ENCODE data around the gene CAMKK2. TPM values are rescaled to one million over a fixed set of nuclear protein-coding genes. Genes with fewer than 3 reads are reported as not detected.

Gene CAMKK2
- total and polyA plus RNA-seq, 2 of the 13 experiments (the other 11 are each of a cell fraction or from before 2014, with no cell fraction given): 18.8 to 20.0 TPM

- 98% methylated on average over 11 of the region's 11 CpGs for WGBS (ENCODE audit: low lambda C conversion rate)
Observed at GRCh38 chr12:121318121-121318520, 21.6 kb upstream of the CAMKK2 start.

More at GRCh38 chr12:121318121-121318520, 21.6 kb upstream of the CAMKK2 start:
- in situ Hi-C loops (cut with HindIII; ENCODE audit: extremely low pct_ligation_motif_present, low pct_unique_long_range_greater_than_20kb): no loop called here
- Histone ChIP-seq H2AFZ (ENCODE audit: low read length) (no peak overlapping the region), H3K9me3 (ENCODE audit: low read length) (no peaks in the 10 kb centered on the region), H3K27me3 (ENCODE audit: control insufficient read depth in 1 of 2, insufficient read depth in 2 of 2, low read length in 2 of 2) (no peaks in the 10 kb centered on the region), H3K9ac (ENCODE audit: insufficient read depth, low read depth, low read length) (no peak overlapping the region), H3K27ac (ENCODE audit: extremely low read length, insufficient read depth, low read length) (no peak overlapping the region), H4K20me1 (ENCODE audit: insufficient read depth, low read length) (no peaks in the 10 kb centered on the region), H3K79me2 (ENCODE audit: insufficient read depth, low read length) (no peaks in the 10 kb centered on the region), H3K36me3 (replicated peaks in 1 of 2; ENCODE audit: control insufficient read depth in 1 of 2, insufficient read depth in 2 of 2, low read length in 2 of 2) (peaks cover 9 to 40% of the 10 kb centered on the region in 2 experiments), H3K4me1 (ENCODE audit: insufficient read depth, low read length) (no peaks in the 10 kb centered on the region), H3K4me3 (replicated peaks in 1 of 3; ENCODE audit: insufficient read depth in 1 of 3, low read depth in 2 of 3, low read length in 3 of 3) (no peak overlapping the region), H3K4me2 (ENCODE audit: low read depth, low read length) (no peak overlapping the region)
- FAIRE-seq (no peak), DNase-seq (ENCODE audit: low spot score) (no peak), ATAC-seq (no peak)
- POLR2A ChIA-PET: no interaction called here
- CTCF ChIA-PET (ENCODE audit: low intra/inter-chr PET ratio, low total read pairs): no interaction called here
- intact Hi-C loops (cut with micrococcal nuclease; ENCODE audit: unreplicated experiment): no loop called here
- BruUV-seq (replicated peaks): no TSS peak
- TF ChIP-seq ZNF781 (CRISPR knock-in tag; IDR thresholded peaks at IDR 0.05; ENCODE audit: borderline replicate concordance, not compliant biosample characterization) (no peak), GFI1 (CRISPR knock-in tag; IDR thresholded peaks at IDR 0.05; ENCODE audit: borderline replicate concordance) (no peak), ZBTB40 (IDR thresholded peaks at IDR 0.05) (no peak), ZBTB40 (CRISPR knock-in tag; IDR thresholded peaks at IDR 0.05) (no peak), GTF2F1 (IDR thresholded peaks at IDR 0.05; ENCODE audit: low read length) (no peak)
